Retina (tissue), 1 donor: Measurements from ENCODE around the gene ZNF785.
"Not testable (repeated sequence)": the region's sequence is repeated elsewhere in the genome, so short reads cannot be mapped to it uniquely, and the experiment has no call there.

ENCODE experiments used
- DNase-seq: peaks from one replicate; pipeline ENCODE4 v3.0.0-alpha.2; 2016

Gene ZNF785

GRCh38 chr16:30585400-30586191 is at the start of gene ZNF785:
Gene ZNF785, minus strand, starts transcription at chr16:30585697. Its CDS starts 86 bp downstream, at chr16:30585611.
- peak; percentile 96 for DNase-seq

- no peak for DNase-seq
Measured at GRCh38 chr16:30633526-30633925, 48.0 kb upstream of the ZNF785 start.

- not testable (repeated sequence) for DNase-seq
Measured at GRCh38 chr16:30632454-30632853, 47.0 kb upstream of the ZNF785 start.

- DNase-seq, result peak; percentile 80
Measured at GRCh38 chr16:30628628-30629540, 43.4 kb upstream of the ZNF785 start.

GRCh38 chr16:30626236-30626635 is 40.7 kb upstream of the ZNF785 start:
- no peak for DNase-seq

- DNase-seq, result no peak
Measured at GRCh38 chr16:30623536-30624283, 38.2 kb upstream of the ZNF785 start.

GRCh38 chr16:30622455-30623032 is 37.0 kb upstream of the ZNF785 start:
- DNase-seq, result no peak

GRCh38 chr16:30621765-30622164 is 36.3 kb upstream of the ZNF785 start:
- DNase-seq, result no peak

GRCh38 chr16:30620169-30620568 is 34.7 kb upstream of the ZNF785 start:
- DNase-seq, result no peak

- no peak for DNase-seq
Measured at GRCh38 chr16:30619638-30620037, 34.1 kb upstream of the ZNF785 start.

GRCh38 chr16:30619202-30619601 is 33.7 kb upstream of the ZNF785 start:
- no peak for DNase-seq

- DNase-seq, result peak; percentile 31
Measured at GRCh38 chr16:30615358-30616091, 30.0 kb upstream of the ZNF785 start.

- DNase-seq, result peak; percentile 99
Measured at GRCh38 chr16:30609926-30610839, 24.7 kb upstream of the ZNF785 start, which contains the start of gene ZNF689. Gene ZNF689, minus strand, starts transcription at chr16:30610389. Its CDS starts 348 bp downstream, at chr16:30610041.

GRCh38 chr16:30609002-30609925 is 23.8 kb upstream of the ZNF785 start:
- DNase-seq, result no peak

GRCh38 chr16:30606004-30606403 is 20.5 kb upstream of the ZNF785 start:
- DNase-seq, result no peak

- DNase-seq, result no peak
Measured at GRCh38 chr16:30605158-30605557, 19.7 kb upstream of the ZNF785 start.

GRCh38 chr16:30604316-30604947 is 18.9 kb upstream of the ZNF785 start:
- DNase-seq, result no peak

- DNase-seq, result no peak
Measured at GRCh38 chr16:30603945-30604315, 18.4 kb upstream of the ZNF785 start.
